Suprapubic skin (tissue), 3 donors: ENCODE data around the gene DSCAM.

Experiments
- CTCF ChIP-seq, 2 donors: fragments of 200-600 bp in 1 of 2; fragments of 450-650 bp in 1 of 2; sonication (generic) in 1 of 2; IDR thresholded peaks; one replicate each; pipeline ENCODE4 v1.5.1; 2016 to 2019; ENCODE audit warnings: antibody characterized with exemption in 2 of 2, mild to moderate bottlenecking in 1 of 2, moderate library complexity in 1 of 2
- POLR2A ChIP-seq, 2 donors: fragments of 450-650 bp; IDR thresholded peaks; one replicate each; pipeline ENCODE4 v1.6.1; 2017; ENCODE audit warnings: antibody characterized with exemption in 2 of 2, mild to moderate bottlenecking in 2 of 2, moderate library complexity in 2 of 2

GRCh38 chr21:40615505-40616376 is 231.2 kb downstream of the DSCAM start:
- no peak for TF ChIP-seq CTCF (IDR thresholded peaks at IDR 0.05)
- TF ChIP-seq POLR2A (IDR thresholded peaks at IDR 0.05) = no peak
